OCI-LY7 (cell line): ENCODE data around the gene JPT2. TPM values are rescaled to one million over a fixed set of nuclear protein-coding genes. Genes with fewer than 3 reads are reported as not detected.

Experiments used
- microRNA-seq: library from miRNA; unstranded; fragments of <30 nt; microRNA quantifications from one replicate; pipeline ENCODE4 v1.2.0, GENCODE V29; 2022; ENCODE audit warnings: borderline replicate concordance
- small RNA-seq: library from RNA; depleted of rRNA; stranded (forward); fragments of <200 nt; gene quantifications from one replicate; pipeline ENCODE3, GENCODE V24; 2014
- total RNA-seq, 2 experiments: library from RNA; depleted of rRNA in 1 of 2; stranded (reverse); fragments of >200 nt in 1 of 2; shearing (Covaris generic) in 1 of 2; gene quantifications; 2 replicates each; pipeline ENCODE4 v1.2.3, GENCODE V29; 2014 to 2022

Gene JPT2
- total RNA-seq, 2 experiments from 2014 or later, result 67.4 to 75.2 TPM

Small RNAs within 50 kb of the gene (microRNA-seq; reads per million reads assigned to microRNA genes)
- not detected for gene MIR3177

Small RNAs within 50 kb of the gene (small RNA-seq; reads per million reads assigned to genes)
- gene MIR3177, result not detected

Other genes with a start within 250 kb of the JPT2 start
- not detected in 2 replicates for gene PERCC1, start 247.2 kb upstream of the JPT2 start, total RNA-seq (2014; rRNA removed; shearing (Covaris generic))
- gene PERCC1, start 247.2 kb upstream of the JPT2 start, total RNA-seq (2022), result not detected in 2 replicates
- 0.46 and 0.85 TPM in 2 replicates for gene CCDC154, start 233.7 kb upstream of the JPT2 start, total RNA-seq (2014; rRNA removed; shearing (Covaris generic))
- 1.1 and 2.5 TPM in 2 replicates for gene CCDC154, start 233.7 kb upstream of the JPT2 start, total RNA-seq (2022)
- 29.6 and 31.1 TPM in 2 replicates for gene CLCN7, start 203.3 kb upstream of the JPT2 start, total RNA-seq (2014; rRNA removed; shearing (Covaris generic))
- gene CLCN7, start 203.3 kb upstream of the JPT2 start, total RNA-seq (2022), result 60.3 and 62.4 TPM in 2 replicates
- not detected in 2 replicates for gene PTX4, start 189.3 kb upstream of the JPT2 start, total RNA-seq (2014; rRNA removed; shearing (Covaris generic))
- not detected in 2 replicates for gene PTX4, start 189.3 kb upstream of the JPT2 start, total RNA-seq (2022)
- gene TELO2, start 184.9 kb upstream of the JPT2 start, total RNA-seq (2014; rRNA removed; shearing (Covaris generic)), result 43.5 and 58.2 TPM in 2 replicates
- gene TELO2, start 184.9 kb upstream of the JPT2 start, total RNA-seq (2022), result 63.7 and 70.1 TPM in 2 replicates
- not detected in 2 replicates for gene TMEM204, start 144.6 kb upstream of the JPT2 start, total RNA-seq (2014; rRNA removed; shearing (Covaris generic))
- gene TMEM204, start 144.6 kb upstream of the JPT2 start, total RNA-seq (2022), result not detected in 2 replicates
- 10.2 and 14.3 TPM in 2 replicates for gene IFT140, start 66.2 kb upstream of the JPT2 start, total RNA-seq (2014; rRNA removed; shearing (Covaris generic))
- 21.2 and 21.9 TPM in 2 replicates for gene IFT140, start 66.2 kb upstream of the JPT2 start, total RNA-seq (2022)
- 9.1 and 10.5 TPM in 2 replicates for gene CRAMP1, start 65.9 kb upstream of the JPT2 start, total RNA-seq (2014; rRNA removed; shearing (Covaris generic))
- 33.6 and 33.8 TPM in 2 replicates for gene CRAMP1, start 65.9 kb upstream of the JPT2 start, total RNA-seq (2022)
- 95.9 and 114 TPM in 2 replicates for gene MAPK8IP3, start 27.9 kb downstream of the JPT2 start, total RNA-seq (2014; rRNA removed; shearing (Covaris generic))
- 130 and 133 TPM in 2 replicates for gene MAPK8IP3, start 27.9 kb downstream of the JPT2 start, total RNA-seq (2022)
- gene NME3, start 93.3 kb downstream of the JPT2 start, total RNA-seq (2014; rRNA removed; shearing (Covaris generic)), result 38.2 and 54.5 TPM in 2 replicates
- gene NME3, start 93.3 kb downstream of the JPT2 start, total RNA-seq (2022), result 30.6 and 34.8 TPM in 2 replicates
- 22.0 and 23.8 TPM in 2 replicates for gene EME2, start 94.5 kb downstream of the JPT2 start, total RNA-seq (2014; rRNA removed; shearing (Covaris generic))
- 48.5 and 51.8 TPM in 2 replicates for gene EME2, start 94.5 kb downstream of the JPT2 start, total RNA-seq (2022)
- 170 and 190 TPM in 2 replicates for gene MRPS34, start 94.9 kb downstream of the JPT2 start, total RNA-seq (2014; rRNA removed; shearing (Covaris generic))
- 176 and 196 TPM in 2 replicates for gene MRPS34, start 94.9 kb downstream of the JPT2 start, total RNA-seq (2022)
- gene SPSB3, start 104.3 kb downstream of the JPT2 start, total RNA-seq (2014; rRNA removed; shearing (Covaris generic)), result 52.4 and 53.7 TPM in 2 replicates
- 33.6 and 39.5 TPM in 2 replicates for gene SPSB3, start 104.3 kb downstream of the JPT2 start, total RNA-seq (2022)
- gene NUBP2, start 104.7 kb downstream of the JPT2 start, total RNA-seq (2014; rRNA removed; shearing (Covaris generic)), result 70.5 and 94.9 TPM in 2 replicates
- gene NUBP2, start 104.7 kb downstream of the JPT2 start, total RNA-seq (2022), result 58.2 and 62.7 TPM in 2 replicates
- 0.13 TPM in 1 of 2 replicates, not detected in the other for gene IGFALS, start 115.4 kb downstream of the JPT2 start, total RNA-seq (2014; rRNA removed; shearing (Covaris generic))
- gene IGFALS, start 115.4 kb downstream of the JPT2 start, total RNA-seq (2022), result 0.33 TPM in 1 of 2 replicates, not detected in the other
- 26.9 and 30.5 TPM in 2 replicates for gene HAGH, start 148.5 kb downstream of the JPT2 start, total RNA-seq (2014; rRNA removed; shearing (Covaris generic))
- gene HAGH, start 148.5 kb downstream of the JPT2 start, total RNA-seq (2022), result 29.9 and 36.8 TPM in 2 replicates
- gene FAHD1, start 148.9 kb downstream of the JPT2 start, total RNA-seq (2014; rRNA removed; shearing (Covaris generic)), result 30.7 and 32.4 TPM in 2 replicates
- gene FAHD1, start 148.9 kb downstream of the JPT2 start, total RNA-seq (2022), result 13.7 and 15.1 TPM in 2 replicates
- not detected in 2 replicates for gene MEIOB, start 193.9 kb downstream of the JPT2 start, total RNA-seq (2014; rRNA removed; shearing (Covaris generic))
- gene MEIOB, start 193.9 kb downstream of the JPT2 start, total RNA-seq (2022), result not detected in 2 replicates
- not detected in 2 replicates for gene HS3ST6, start 240.1 kb downstream of the JPT2 start, total RNA-seq (2014; rRNA removed; shearing (Covaris generic))
- not detected in 2 replicates for gene HS3ST6, start 240.1 kb downstream of the JPT2 start, total RNA-seq (2022)